Ascending aorta (tissue), 2 donors: Measurements from ENCODE around the gene ATP5MG. TPM values are rescaled to one million over a fixed set of nuclear protein-coding genes. Genes with fewer than 3 reads are reported as not detected.

ENCODE experiments used
- DNase-seq, 2 donors: peaks; one replicate each; pipeline ENCODE4 v3.0.0-alpha.2; 2019; ENCODE audit warnings: low spot score in 2 of 2
- H3K27ac ChIP-seq, 2 donors: fragments of 200-600 bp; sonication (generic); one replicate each; pipeline ENCODE4 v1.5.1; 2016 to 2017; ENCODE audit warnings: mild to moderate bottlenecking in 1 of 2
- H3K27me3 ChIP-seq: fragments of 200-600 bp; sonication (generic); one replicate; pipeline ENCODE4 v1.5.1; 2017
- H3K36me3 ChIP-seq, 2 donors: fragments of 200-600 bp; sonication (generic); one replicate each; pipeline ENCODE4 v1.5.1; 2016
- H3K4me1 ChIP-seq, 2 donors: fragments of 200-600 bp; sonication (generic); one replicate each; pipeline ENCODE4 v1.5.1; 2016 to 2017; ENCODE audit warnings: mild to moderate bottlenecking in 1 of 2
- H3K4me3 ChIP-seq, 2 donors: fragments of 200-600 bp; sonication (generic); one replicate each; pipeline ENCODE4 v1.5.1; 2016 to 2017; ENCODE audit warnings: mild to moderate bottlenecking in 1 of 2
- H3K9me3 ChIP-seq, 2 donors: fragments of 200-600 bp; sonication (generic); one replicate each; pipeline ENCODE4 v1.5.1; 2016
- CTCF ChIP-seq, 3 experiments: fragments of 200-600 bp in 2 of 3; fragments of 450-650 bp in 1 of 3; sonication (generic) in 2 of 3; IDR thresholded peaks; one replicate each; pipeline ENCODE4 v1.5.1; 2016 to 2019; ENCODE audit warnings: antibody characterized with exemption in 3 of 3, mild to moderate bottlenecking in 1 of 3, moderate library complexity in 1 of 3
- intact Hi-C: fragments of 100-400 bp; cut with DNase I; formaldehyde crosslinking; loops from one replicate; pipeline ENCODE4 v1.15.1; 2023
- total RNA-seq: library from RNA; depleted of rRNA; stranded (reverse); fragments of >200 nt; gene quantifications from one replicate; pipeline ENCODE4 v1.1.0, GENCODE V29; 2016

The ATP5MG gene
- total RNA-seq, 1 donor from 2014 or later, result 23.7 TPM

- Histone ChIP-seq H3K4me1 (peaks cover 3 to 18% of the 10 kb centered on the region in 2 donors), H3K9me3 (no peaks in the 10 kb centered on the region), H3K27ac (peak overlapping the region; percentile 95 to 96), H3K36me3 (no peaks in the 10 kb centered on the region), H3K4me3 (peak overlapping the region; percentile 73 to 91), H3K27me3 (no peaks in the 10 kb centered on the region)
- TF ChIP-seq CTCF (IDR thresholded peaks at IDR 0.05), result no peak
- peak in 1 of 2 donors; percentile 70 for DNase-seq
- intact Hi-C loops, result loop anchor here (5.0 to 10.0 kb wide), 5 partner anchors 187 to 1997 kb away; partner anchors contain the start of genes C2CD2L, DPAGT1, SIDT2 and USP2
Measured at GRCh38 chr11:118435290-118435892, 34.0 kb downstream of the ATP5MG start.

- DNase-seq, result peak; percentile 86 to 98
- intact Hi-C loops, result loop anchor here (1.0 to 10.0 kb wide), 8 partner anchors 35 to 1996 kb away; partner anchors contain the start of genes ATP5MG, C2CD2L, DPAGT1 and IFT46
- no peaks in the 10 kb centered on the region for H3K36me3 ChIP-seq
- H3K27ac ChIP-seq, result peak within 1 kb of the TSS; percentile 95 to 96
- peak in 1 of 3 experiments; percentile 99 for TF ChIP-seq CTCF (IDR thresholded peaks at IDR 0.05)
- H3K4me3 ChIP-seq, result peak within 1 kb of the TSS; percentile 73 to 91
- peaks cover 3 to 18% of the 10 kb centered on the region in 2 donors for H3K4me1 ChIP-seq
- no peaks in the 10 kb centered on the region for H3K9me3 ChIP-seq
- no peaks in the 10 kb centered on the region for H3K27me3 ChIP-seq
Measured at GRCh38 chr11:118435893-118436624, 34.7 kb downstream of the ATP5MG start, which contains the start of gene KMT2A. Gene KMT2A (plus strand): TSS chr11:118436492. CDS start chr11:118436513, 21 bp downstream.

GRCh38 chr11:118436639-118437207 lies 35.3 kb downstream of the ATP5MG start:
- Histone ChIP-seq H3K36me3 (no peaks in the 10 kb centered on the region), H3K4me1 (peaks cover 3 to 20% of the 10 kb centered on the region in 2 donors), H3K27ac (peak overlapping the region; percentile 95 to 96), H3K27me3 (no peaks in the 10 kb centered on the region), H3K9me3 (no peaks in the 10 kb centered on the region), H3K4me3 (peak overlapping the region; percentile 73 to 91)
- TF ChIP-seq CTCF (IDR thresholded peaks at IDR 0.05), result no peak
- DNase-seq, result peak in 1 of 2 donors; percentile 64
- intact Hi-C loops, result loop anchor here (1.0 to 10.0 kb wide), 8 partner anchors 35 to 1996 kb away; partner anchors contain the start of genes ATP5MG, C2CD2L, DPAGT1 and IFT46

- H3K9me3 ChIP-seq, result no peaks in the 10 kb centered on the region
- TF ChIP-seq CTCF (IDR thresholded peaks at IDR 0.05), result no peak
- H3K36me3 ChIP-seq, result no peaks in the 10 kb centered on the region
- peak overlapping the region; percentile 95 to 96 for H3K27ac ChIP-seq
- peak overlapping the region; percentile 73 to 91 for H3K4me3 ChIP-seq
- no peaks in the 10 kb centered on the region for H3K27me3 ChIP-seq
- intact Hi-C loops, result loop anchor here (2.0 to 10.0 kb wide), 6 partner anchors 127 to 1995 kb away; partner anchors contain the start of genes C2CD2L, DPAGT1, IFT46 and SIDT2
- H3K4me1 ChIP-seq, result peaks cover 7 to 22% of the 10 kb centered on the region in 2 donors
- DNase-seq, result peak in 1 of 2 donors; percentile 77
Measured at GRCh38 chr11:118437208-118438125, 36.1 kb downstream of the ATP5MG start.
